ENCODE data around the gene SLC36A1.

DNA sequence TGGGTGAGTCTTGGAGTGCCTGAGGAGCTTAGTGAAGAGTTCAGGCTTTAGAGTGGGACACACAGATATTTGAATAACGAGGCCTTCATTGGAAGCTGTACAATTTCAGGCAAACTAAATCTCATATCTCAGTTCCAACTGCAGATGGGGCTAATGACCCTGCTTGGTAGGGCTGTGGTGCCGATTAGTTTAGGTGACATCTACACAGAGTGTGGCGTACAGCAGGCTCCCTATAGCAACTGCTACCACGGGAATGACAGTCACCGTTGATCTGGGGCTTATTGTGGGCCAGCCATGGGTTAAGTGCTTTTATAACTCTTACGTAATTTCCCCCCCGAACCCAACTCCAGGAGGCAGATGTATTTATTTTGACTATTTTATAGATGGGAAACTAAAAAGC is 72.9 kb downstream of the SLC36A1 start:
- TF ChIP-seq TOX (CRISPR knock-in tag; IDR thresholded peaks at IDR 0.05; ENCODE audit: borderline replicate concordance): no peak
- TF ChIP-seq BACH2 (CRISPR knock-in tag; IDR thresholded peaks at IDR 0.05; ENCODE audit: borderline replicate concordance): no peak
- no peak for TF ChIP-seq ZC3H10 (CRISPR knock-in tag; IDR thresholded peaks at IDR 0.05)
- TF ChIP-seq ESRRG (CRISPR knock-in tag; IDR thresholded peaks at IDR 0.05): no peak
